ENCODE results near the gene ATP7B. TPM values are rescaled to one million over a fixed set of nuclear protein-coding genes. Genes with fewer than 3 reads are reported as not detected.

The ATP7B gene
- total and polyA plus RNA-seq, 2 donors (not counting 1 experiment from before 2014, with no cell fraction given): 1.7 to 3.3 TPM

DNA sequence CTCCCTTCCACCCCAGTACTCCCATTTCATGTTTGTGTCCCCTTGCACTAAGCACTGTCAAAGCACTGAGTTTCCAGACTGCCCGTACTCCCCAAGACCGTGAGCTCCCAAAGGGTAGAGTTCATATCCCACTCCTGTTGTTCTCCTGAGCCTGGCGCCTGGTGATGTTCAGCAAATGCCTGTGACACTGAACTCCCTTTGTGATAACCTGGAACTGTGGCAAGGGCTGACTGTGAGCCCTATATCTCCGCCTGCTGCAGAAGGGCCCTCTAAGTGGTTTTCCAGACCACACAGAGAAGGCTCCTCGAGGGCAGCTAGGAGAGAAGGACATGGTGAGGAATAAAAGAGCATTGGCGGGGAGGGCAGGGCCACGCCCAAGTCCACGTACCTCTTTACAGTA is 67.5 kb downstream of the ATP7B start:
- Histone ChIP-seq H3K9me3 (ENCODE audit: control insufficient read depth, insufficient read depth, low read depth, low read length) (no peaks in the 10 kb centered on the region), H3K27me3 (ENCODE audit: control insufficient read depth, insufficient read depth, low read length) (no peaks in the 10 kb centered on the region), H2AFZ (ENCODE audit: low read length) (no peak overlapping the region), H3K27ac (ENCODE audit: insufficient read depth, low read length) (no peak overlapping the region), H3K79me2 (ENCODE audit: control insufficient read depth, insufficient read depth, low read length) (no peaks in the 10 kb centered on the region), H3K9ac (ENCODE audit: insufficient read depth, low read length) (no peak overlapping the region), H3K36me3 (ENCODE audit: control insufficient read depth, insufficient read depth, low read length) (no peaks in the 10 kb centered on the region), H3K4me2 (ENCODE audit: extremely low read depth, insufficient read depth, low read length) (no peak overlapping the region), H3K4me3 (replicated peaks in 1 of 4; ENCODE audit: control extremely low read depth in 1 of 4, insufficient read depth in 1 of 4, low read depth in 3 of 4, low read length in 4 of 4) (no peak overlapping the region), H3K4me1 (ENCODE audit: control insufficient read depth, extremely low read depth, insufficient read depth, low read length) (no peaks in the 10 kb centered on the region), H4K20me1 (ENCODE audit: control insufficient read depth, extremely low read depth, insufficient read depth, low read length) (no peaks in the 10 kb centered on the region)
- no peak for TF ChIP-seq EZH2 (IDR thresholded peaks at IDR 0.05; ENCODE audit: low read length, missing control alignments)
- TF ChIP-seq, protein P1, sequence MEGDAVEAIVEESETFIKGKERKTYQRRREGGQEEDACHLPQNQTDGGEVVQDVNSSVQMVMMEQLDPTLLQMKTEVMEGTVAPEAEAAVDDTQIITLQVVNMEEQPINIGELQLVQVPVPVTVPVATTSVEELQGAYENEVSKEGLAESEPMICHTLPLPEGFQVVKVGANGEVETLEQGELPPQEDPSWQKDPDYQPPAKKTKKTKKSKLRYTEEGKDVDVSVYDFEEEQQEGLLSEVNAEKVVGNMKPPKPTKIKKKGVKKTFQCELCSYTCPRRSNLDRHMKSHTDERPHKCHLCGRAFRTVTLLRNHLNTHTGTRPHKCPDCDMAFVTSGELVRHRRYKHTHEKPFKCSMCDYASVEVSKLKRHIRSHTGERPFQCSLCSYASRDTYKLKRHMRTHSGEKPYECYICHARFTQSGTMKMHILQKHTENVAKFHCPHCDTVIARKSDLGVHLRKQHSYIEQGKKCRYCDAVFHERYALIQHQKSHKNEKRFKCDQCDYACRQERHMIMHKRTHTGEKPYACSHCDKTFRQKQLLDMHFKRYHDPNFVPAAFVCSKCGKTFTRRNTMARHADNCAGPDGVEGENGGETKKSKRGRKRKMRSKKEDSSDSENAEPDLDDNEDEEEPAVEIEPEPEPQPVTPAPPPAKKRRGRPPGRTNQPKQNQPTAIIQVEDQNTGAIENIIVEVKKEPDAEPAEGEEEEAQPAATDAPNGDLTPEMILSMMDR (conservative IDR thresholded peaks at IDR 0.05 in 1 of 2, IDR thresholded peaks at IDR 0.05 in 1 of 2; ENCODE audit: low read depth in 1 of 2, low read length in 2 of 2): no peak
- DNase-seq (ENCODE audit: low read depth in 2 of 2): no peak

DNA sequence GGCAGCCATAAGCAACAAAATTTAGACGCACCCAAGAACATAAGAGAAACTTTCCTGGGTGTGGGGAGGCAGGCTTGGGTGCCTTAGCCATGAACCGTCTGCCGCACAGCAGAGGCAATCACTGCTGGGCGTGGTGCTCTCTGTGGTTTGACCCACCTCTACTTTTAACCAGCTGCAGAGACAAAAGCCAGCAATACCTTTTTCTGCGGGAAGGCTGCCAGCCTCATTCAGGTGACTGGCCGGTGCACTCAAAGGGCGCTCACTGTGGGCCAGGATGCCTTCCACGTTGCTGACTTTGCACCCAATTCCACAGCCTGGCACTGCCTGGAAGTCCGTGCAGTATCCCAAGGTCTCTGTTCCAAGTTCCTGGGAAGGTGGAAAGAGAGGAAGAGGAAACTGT is 69.1 kb downstream of the ATP7B start:
- no peak overlapping the region for H3K4me3 ChIP-seq (replicated peaks in 1 of 4; ENCODE audit: control extremely low read depth in 1 of 4, insufficient read depth in 1 of 4, low read depth in 3 of 4, low read length in 4 of 4)
- no peaks in the 10 kb centered on the region for H3K9me3 ChIP-seq (ENCODE audit: control insufficient read depth, insufficient read depth, low read depth, low read length)
- TF ChIP-seq, protein P1 (conservative IDR thresholded peaks at IDR 0.05 in 1 of 2, IDR thresholded peaks at IDR 0.05 in 1 of 2; ENCODE audit: low read depth in 1 of 2, low read length in 2 of 2): no peak
- TF ChIP-seq EZH2 (IDR thresholded peaks at IDR 0.05; ENCODE audit: low read length, missing control alignments): no peak
- no peaks in the 10 kb centered on the region for H3K4me1 ChIP-seq (ENCODE audit: control insufficient read depth, extremely low read depth, insufficient read depth, low read length)
- no peaks in the 10 kb centered on the region for H3K27me3 ChIP-seq (ENCODE audit: control insufficient read depth, insufficient read depth, low read length)
- no peak overlapping the region for H2AFZ ChIP-seq (ENCODE audit: low read length)
- no peak overlapping the region for H3K27ac ChIP-seq (ENCODE audit: insufficient read depth, low read length)
- H4K20me1 ChIP-seq (ENCODE audit: control insufficient read depth, extremely low read depth, insufficient read depth, low read length): no peaks in the 10 kb centered on the region
- no peaks in the 10 kb centered on the region for H3K36me3 ChIP-seq (ENCODE audit: control insufficient read depth, insufficient read depth, low read length)
- H3K4me2 ChIP-seq (ENCODE audit: extremely low read depth, insufficient read depth, low read length): no peak overlapping the region
- H3K9ac ChIP-seq (ENCODE audit: insufficient read depth, low read length): no peak overlapping the region
- no peaks in the 10 kb centered on the region for H3K79me2 ChIP-seq (ENCODE audit: control insufficient read depth, insufficient read depth, low read length)
- no peak for DNase-seq (ENCODE audit: low read depth in 2 of 2)

DNA sequence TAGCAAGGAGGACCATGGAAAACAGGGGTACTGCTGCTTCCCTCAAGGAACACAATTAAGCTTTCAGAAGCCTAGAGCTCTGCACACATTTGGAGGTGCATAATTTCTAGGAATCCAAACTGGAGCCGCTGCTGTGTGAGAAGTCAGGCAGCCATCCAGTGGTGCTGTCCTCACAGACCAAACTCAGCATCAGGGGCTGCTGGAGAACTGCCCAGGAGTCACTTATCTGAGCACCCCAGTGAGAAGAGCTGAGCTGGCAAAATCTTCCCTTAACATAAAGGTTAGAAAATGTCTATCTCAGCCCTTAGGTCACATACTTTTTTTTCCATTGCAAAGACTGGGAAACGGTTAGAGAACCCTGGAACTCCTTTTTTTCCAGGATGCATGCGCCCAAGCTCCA is 72.8 kb downstream of the ATP7B start:
- Histone ChIP-seq H3K4me2 (ENCODE audit: extremely low read depth, insufficient read depth, low read length) (no peak overlapping the region), H3K27me3 (ENCODE audit: control insufficient read depth, insufficient read depth, low read length) (no peaks in the 10 kb centered on the region), H3K27ac (ENCODE audit: insufficient read depth, low read length) (no peak overlapping the region), H4K20me1 (ENCODE audit: control insufficient read depth, extremely low read depth, insufficient read depth, low read length) (no peaks in the 10 kb centered on the region), H3K79me2 (ENCODE audit: control insufficient read depth, insufficient read depth, low read length) (no peaks in the 10 kb centered on the region), H3K4me1 (ENCODE audit: control insufficient read depth, extremely low read depth, insufficient read depth, low read length) (no peaks in the 10 kb centered on the region), H2AFZ (ENCODE audit: low read length) (no peak overlapping the region), H3K9ac (ENCODE audit: insufficient read depth, low read length) (no peak overlapping the region), H3K36me3 (ENCODE audit: control insufficient read depth, insufficient read depth, low read length) (no peaks in the 10 kb centered on the region), H3K9me3 (ENCODE audit: control insufficient read depth, insufficient read depth, low read depth, low read length) (no peaks in the 10 kb centered on the region), H3K4me3 (replicated peaks in 1 of 4; ENCODE audit: control extremely low read depth in 1 of 4, insufficient read depth in 1 of 4, low read depth in 3 of 4, low read length in 4 of 4) (no peak overlapping the region)
- no peak for DNase-seq (ENCODE audit: low read depth in 2 of 2)
- TF ChIP-seq EZH2 (IDR thresholded peaks at IDR 0.05; ENCODE audit: low read length, missing control alignments): no peak
- TF ChIP-seq, protein P1 (conservative IDR thresholded peaks at IDR 0.05 in 1 of 2, IDR thresholded peaks at IDR 0.05 in 1 of 2; ENCODE audit: low read depth in 1 of 2, low read length in 2 of 2): no peak
